GM18526 (cell line): ENCODE results near the gene PGRMC1.

Source experiments
- POLR2A ChIP-seq: IDR thresholded peaks from 3 replicates; pipeline ENCODE4 v1.6.1; 2011; ENCODE audit not compliant: insufficient read length; ENCODE audit errors: extremely low read depth

PGRMC1 gene

DNA sequence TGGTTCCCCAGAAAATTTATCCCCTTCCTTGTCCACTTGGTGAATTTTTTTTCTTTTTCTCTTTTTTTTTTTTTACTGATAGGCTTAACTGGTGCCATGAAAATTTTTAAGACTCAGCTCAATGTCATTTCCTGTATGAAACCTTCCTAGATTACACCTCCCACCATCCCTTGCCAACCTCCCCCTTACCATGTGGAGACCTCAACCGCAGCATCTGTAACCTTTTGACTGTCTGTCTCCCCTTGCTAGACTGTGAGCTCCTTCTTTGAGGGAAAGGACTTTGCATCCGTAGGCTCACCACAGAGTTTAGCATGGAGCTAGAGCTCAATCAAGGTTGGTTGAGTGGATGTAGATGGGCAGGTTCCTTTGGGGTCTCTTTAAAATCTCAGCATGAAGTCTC, 5.2 kb upstream of the PGRMC1 start:
- TF ChIP-seq POLR2A, result no peak

- TF ChIP-seq POLR2A, result no peak
Observed at GRCh38 chrX:119231936-119232445, 4.1 kb upstream of the PGRMC1 start.

GRCh38 chrX:119235051-119235511, 1.0 kb upstream of the PGRMC1 start:
- TF ChIP-seq POLR2A, result no peak

DNA sequence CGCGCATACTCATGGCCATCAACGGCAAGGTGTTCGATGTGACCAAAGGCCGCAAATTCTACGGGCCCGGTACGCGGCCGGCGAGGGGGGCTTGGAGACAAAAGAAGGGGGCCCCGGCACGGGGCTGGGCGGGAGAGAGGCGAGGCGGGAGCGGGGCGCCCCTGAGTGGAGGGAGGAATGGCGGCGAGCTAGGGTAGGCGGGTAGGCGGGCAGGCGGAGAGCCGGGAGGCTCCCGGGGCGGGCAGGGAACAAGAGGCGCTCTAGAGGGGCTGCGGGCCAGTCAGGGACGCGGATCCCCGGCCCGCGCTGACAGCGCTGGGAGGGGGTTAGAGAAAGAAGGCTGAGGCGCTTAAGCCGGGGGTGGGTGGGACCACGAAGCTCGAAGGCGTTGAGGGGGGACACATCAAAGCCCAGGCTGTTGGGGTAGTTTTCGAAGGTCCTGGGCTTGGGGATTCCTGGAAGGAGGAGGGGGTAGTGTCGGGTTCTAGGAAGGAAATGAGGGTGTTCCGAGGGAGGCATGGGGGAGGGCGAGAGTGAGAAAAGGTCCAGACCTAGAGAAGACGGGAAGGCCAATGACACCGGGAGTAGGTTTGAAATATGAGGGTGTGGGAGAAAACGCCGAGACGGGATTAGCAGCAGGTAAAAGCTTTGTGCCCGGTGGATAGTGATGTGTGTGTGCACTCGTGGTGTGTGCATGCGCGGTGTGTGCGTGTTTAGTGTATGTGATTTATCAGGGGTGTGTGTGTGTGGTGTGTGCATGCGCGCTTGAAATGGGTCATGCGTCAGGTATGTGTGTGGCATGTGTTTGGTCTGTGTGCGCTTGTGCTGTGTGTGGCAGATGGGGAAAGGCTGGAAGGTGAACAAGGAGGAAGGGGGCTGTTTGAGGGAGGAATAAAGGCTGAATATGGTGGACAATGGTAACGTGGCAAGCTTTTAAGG, 807 bp downstream of the PGRMC1 start:
- no peak for TF ChIP-seq POLR2A

GRCh38 chrX:119237562-119237942, 1.5 kb downstream of the PGRMC1 start:
- TF ChIP-seq POLR2A, result no peak

DNA sequence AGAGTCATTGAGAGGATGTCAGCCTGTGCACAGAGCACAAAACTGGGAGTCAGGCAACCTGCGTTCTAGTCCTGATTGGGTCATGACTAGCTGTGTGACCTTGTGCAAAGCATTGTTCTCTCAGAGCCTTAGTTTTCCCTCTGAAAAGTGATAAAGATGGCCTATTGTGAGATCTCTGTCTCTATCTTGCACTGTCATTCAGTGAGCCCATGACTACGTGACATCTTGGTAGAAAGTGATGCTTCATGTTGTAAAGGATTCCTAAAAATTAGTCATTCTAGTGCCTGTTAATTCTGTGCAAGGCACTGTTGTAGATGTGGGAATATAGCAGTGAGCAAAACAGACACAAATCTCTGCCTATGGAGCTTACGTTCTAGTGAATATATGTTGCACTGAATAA, 2.5 kb downstream of the PGRMC1 start:
- no peak for TF ChIP-seq POLR2A

DNA sequence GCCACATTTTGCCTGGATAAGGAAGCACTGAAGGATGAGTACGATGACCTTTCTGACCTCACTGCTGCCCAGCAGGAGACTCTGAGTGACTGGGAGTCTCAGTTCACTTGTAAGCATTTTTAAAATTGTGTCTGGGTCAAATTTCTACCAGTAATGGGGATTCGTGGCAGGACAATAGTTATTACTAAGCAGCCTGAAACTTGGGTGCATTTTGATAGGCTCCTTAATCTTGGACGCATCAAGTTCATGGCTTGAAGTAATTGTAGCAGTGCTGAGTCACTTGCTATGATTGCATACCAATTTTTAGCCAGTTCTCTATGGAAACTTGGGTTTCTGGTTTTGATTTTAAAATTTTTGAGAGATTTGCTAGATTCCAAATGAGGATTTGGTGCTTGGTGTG, 4.3 kb downstream of the PGRMC1 start:
- no peak for TF ChIP-seq POLR2A

DNA sequence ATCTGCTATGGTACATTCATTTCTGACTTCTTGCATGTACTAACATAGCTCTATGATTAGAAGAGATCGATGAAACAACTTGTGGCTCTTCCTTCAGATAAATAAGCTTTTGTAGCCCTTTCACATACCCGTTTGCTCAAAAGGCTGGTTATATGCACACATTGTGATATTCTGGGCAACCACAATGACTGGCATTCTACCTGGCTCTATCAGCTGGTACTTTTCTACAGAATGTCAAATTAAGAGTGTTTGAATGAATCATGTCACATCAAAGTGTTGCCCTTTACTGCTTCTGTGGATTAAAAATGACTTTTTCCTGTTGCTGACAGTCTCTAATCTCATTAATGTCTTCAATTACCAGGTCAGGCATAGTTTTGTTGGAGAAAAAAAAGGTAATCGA, 11.6 kb downstream of the PGRMC1 start:
- no peak for TF ChIP-seq POLR2A

DNA sequence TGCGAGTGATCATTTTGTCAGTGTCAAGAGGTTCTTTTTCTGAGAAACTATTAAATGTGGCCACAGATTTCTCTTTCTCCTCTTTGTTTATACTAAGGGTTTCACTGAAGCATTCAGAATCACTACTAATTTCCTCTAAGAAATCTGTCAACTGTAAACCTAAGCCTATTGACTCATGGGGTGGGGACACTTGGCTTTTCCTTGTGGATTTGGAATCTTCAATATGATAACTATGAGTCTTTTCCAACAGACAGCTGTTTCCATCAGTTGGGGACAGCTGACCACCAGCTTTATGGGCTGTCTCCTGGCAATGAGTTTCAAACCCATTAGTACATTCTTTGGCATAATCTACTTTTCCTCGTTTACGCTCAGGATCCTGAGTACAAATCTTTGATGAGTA, 13.8 kb downstream of the PGRMC1 start:
- no peak for TF ChIP-seq POLR2A

- TF ChIP-seq POLR2A, result no peak
Observed at GRCh38 chrX:119251386-119251785, 15.3 kb downstream of the PGRMC1 start.

- no peak for TF ChIP-seq POLR2A
Observed at GRCh38 chrX:119252716-119253115, 16.6 kb downstream of the PGRMC1 start.

- no peak for TF ChIP-seq POLR2A
Observed at GRCh38 chrX:119266364-119266995, 30.4 kb downstream of the PGRMC1 start.

DNA sequence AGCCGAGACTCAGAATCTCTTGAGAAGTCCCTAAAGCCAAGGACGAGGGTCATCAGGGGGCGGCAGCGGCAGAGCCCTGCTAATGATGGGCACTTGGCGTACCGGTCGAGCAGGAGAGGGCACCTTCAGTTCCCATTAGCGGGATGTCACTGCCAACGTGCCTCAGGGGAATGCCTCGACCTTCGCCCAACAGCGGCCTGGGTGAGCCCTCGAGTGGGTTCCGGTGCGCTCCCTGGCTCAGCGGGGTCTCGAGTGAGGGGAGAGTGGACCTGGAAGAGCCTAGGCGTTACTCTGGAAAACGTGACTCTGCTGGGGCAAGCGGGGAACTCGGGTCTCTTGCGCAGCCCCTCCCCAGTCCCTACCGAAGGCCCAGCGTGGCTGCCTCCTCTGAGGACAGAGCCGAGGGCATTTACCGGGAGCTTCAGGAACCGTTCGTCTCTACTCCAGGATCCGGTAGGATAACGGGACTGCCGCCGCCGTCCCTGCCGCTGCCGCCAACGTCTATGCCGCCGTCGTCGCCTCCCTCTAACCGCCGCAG, 36.9 kb downstream of the PGRMC1 start:
- no peak for TF ChIP-seq POLR2A

- TF ChIP-seq POLR2A, result no peak
Observed at GRCh38 chrX:119273420-119274192, 37.5 kb downstream of the PGRMC1 start.

DNA sequence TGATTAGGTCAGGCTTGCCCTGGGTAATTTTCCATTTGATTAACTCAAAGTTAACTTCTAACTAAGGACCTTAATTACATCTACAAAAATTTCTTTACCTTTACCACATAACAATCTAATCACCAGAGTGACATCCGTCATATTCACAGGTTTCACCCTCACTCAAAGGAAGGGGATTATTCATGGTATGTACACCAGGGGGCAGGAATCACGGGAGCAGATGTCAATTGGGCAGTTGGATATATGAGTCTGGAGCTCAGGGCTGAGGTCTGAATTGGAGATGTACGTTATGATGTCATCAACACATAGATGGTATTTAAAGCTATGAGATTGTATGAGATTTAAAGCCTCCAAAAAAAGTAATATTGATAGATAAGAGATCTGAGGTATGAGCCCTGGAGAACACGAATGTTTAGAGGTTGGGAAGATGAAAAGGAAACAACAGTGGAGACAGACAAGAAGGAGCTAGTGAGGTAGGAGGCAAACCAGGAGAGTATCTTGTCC, 52.9 kb downstream of the PGRMC1 start:
- TF ChIP-seq POLR2A, result no peak
